Measurements from ENCODE around the gene ZBTB48.
"Not testable (repeated sequence)": the region's sequence is repeated elsewhere in the genome, so short reads cannot be mapped to it uniquely, and the experiment has no call there.

Gene ZBTB48

GRCh38 chr1:6579374-6580118 lies at the start of gene ZBTB48:
TSS of gene ZBTB48 (plus strand) at chr1:6579994. CDS start at chr1:6580610, 616 bp downstream.
- peak; percentile 99 for DNase-seq (ENCODE audit: low read depth, low spot score)

GRCh38 chr1:6530504-6531160 lies 49.2 kb upstream of the ZBTB48 start:
- no peak for DNase-seq (ENCODE audit: low read depth, low spot score)

- DNase-seq (ENCODE audit: low read depth, low spot score): no peak
Observed at GRCh38 chr1:6531996-6532395, 47.8 kb upstream of the ZBTB48 start.

DNA sequence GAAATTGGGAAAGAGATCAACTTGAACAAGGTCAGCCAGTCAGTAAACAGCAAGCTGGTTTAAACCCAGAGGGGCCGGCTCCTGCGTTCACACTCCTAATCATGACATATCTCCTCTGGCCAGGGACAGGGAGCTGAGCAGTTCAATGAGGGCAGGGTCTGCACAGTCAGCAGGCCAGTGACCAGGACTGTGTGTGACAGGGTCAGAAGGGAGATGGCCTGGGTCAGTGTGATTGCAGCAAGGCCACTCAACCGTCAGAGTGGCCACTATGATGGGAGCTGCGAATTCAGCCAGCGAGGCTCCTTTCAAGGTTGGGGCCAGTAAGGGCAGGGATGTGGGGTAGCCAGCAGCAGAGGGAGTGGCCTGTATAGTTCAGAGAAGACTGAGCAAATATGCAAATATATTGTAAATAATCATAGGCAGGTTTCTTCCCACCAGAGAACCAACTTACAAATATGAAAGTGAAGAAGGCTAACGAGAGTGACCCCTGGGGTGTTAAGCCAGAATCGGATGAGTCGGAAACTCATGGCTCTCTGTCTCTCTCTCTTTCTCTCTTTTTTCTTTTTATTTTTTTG lies 45.5 kb upstream of the ZBTB48 start:
- DNase-seq (ENCODE audit: low read depth, low spot score): no peak

DNA sequence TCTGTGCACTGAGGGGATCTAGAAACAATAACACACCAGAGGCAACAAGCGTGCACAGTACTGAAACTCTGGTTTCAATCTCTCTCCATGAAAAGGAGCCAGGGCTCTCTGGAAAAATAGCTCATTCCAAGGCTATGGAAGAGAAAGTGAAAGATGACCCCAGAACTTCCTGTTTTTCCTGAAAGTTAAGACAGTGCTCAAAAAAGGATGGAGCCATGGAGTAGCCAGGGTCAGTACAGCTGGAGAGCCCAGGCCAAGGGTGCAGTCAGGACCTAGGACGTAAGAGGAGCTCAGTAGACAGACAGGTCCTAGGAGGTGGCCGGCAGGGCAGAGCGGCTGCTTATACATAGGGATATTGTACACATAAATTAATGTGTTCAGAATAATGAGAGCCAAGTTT lies 44.6 kb upstream of the ZBTB48 start:
- no peak for DNase-seq (ENCODE audit: low read depth, low spot score)

DNA sequence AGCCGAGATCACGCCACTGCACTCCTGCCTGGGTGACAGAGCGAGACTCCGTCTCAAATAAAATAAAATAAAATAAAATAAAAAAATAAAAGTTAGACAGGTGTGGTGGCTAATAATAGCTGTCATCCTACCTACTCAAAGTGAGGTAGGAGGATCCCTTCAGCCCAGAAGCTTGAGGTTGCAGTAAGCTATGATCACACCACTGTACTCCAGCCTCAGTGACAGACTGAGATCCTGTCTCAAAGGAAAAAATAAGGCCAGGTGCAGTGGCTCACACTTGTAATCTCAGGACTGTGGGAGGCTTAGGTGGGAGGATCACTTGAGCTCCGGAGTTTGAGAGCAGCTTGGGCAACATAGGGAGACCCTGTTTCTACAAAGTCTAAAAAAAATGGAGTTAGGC lies 43.5 kb upstream of the ZBTB48 start:
- DNase-seq (ENCODE audit: low read depth, low spot score): no peak

- peak; percentile 73 for DNase-seq (ENCODE audit: low read depth, low spot score)
Observed at GRCh38 chr1:6538956-6539355, 40.8 kb upstream of the ZBTB48 start.

GRCh38 chr1:6544831-6545230 lies 35.0 kb upstream of the ZBTB48 start:
- peak; percentile 56 for DNase-seq (ENCODE audit: low read depth, low spot score)

DNA sequence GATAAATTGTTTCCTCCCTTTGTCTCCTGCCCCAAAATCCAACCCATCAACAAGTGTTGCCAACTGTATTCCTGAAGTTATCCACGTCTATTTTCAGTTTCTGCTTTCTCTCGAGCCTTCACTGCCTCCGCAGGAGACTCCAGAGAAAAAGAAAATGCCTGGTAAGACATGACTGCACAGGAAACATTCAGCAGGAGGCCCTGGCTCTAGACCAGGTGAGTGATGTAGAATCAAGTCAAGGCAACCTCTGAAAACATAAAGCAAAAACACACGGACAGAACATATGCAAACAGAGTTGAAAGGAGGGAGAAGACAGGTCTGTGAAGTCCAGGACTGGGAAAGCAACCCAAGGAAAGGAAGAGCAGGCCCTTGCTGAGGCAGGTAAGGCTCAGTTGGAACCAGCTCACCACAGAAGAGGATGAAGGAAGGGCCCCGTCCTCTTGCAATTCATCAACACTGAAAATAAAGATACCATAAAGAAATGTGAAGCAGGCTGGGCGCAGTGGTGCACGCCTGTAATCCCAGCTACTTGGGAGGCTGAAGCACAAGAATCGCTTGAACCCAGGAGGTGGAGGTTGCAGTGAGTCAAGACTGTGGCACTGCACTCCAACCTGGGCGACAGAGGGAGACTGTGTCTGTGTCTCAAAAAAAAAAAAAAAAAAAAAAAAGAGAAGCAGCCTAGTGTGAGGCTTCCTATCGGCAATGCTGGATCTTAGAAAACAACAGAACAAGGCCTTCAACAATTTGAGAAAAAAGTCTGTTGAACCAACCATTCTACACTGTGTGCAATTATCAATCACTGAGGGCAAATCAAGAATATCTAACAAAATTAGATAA lies 34.3 kb upstream of the ZBTB48 start:
- DNase-seq (ENCODE audit: low read depth, low spot score): peak; percentile 60

GRCh38 chr1:6546326-6546725 lies 33.5 kb upstream of the ZBTB48 start:
- no peak for DNase-seq (ENCODE audit: low read depth, low spot score)

DNA sequence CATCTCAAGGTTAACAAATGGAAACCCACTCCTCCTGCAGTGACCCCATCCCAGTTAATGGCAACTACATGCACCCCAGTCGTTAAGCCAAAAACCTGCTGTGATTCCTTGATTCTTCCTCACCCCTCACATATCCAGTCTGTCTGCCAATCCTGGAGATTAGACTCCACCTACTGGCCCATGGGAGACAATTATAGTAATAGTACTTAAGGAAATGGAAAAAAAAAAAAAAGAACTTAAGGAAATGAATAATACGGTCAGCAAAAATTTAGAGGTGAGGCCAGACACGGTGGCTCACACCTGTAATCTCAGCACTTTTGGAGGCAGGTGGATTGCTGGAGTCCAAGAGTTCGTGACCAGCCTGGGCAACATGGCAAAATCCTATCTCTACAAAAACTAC lies 32.5 kb upstream of the ZBTB48 start:
- DNase-seq (ENCODE audit: low read depth, low spot score): peak; percentile 23

DNA sequence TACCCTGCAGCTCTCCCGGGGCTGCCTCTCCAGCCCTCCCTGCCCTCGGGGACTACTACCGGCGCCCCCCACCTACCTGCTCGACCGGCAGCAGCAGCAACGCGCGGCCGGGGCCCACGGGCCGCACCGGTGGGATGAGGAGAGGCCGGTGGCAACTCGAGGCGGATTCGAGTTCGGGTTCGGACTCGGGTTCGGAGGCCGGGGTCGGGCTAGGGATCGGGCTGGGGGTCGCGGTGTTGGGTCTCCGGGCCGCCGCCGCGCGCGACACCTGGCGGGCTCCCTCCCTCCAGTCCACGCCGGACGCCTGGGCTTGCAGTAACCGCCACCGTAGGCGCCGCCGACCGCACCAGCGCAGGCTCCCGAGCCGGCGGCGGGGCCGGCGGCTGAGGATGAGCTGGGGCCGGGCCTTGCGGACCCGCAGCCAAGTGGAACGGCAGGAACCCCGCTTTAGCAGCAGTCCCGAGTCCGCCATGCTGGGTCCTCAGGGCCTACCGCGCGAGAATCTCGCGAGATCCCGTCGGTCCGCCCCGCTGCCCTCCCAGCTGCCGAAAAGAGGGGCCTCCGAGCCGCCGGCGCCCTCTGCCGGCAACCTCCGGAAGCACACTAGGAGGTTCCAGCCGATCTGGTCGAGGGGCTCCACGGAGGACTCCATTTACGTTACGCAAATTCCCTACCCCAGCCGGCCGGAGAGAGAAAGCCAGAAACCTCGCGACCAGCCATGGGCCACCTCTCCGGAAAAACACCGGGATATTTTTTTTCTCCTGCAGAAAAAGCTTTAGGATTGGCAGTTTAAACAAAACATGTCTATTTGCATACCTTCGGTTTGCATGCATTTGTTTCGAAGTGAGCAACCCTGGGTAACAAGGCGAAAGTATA lies 25.5 kb upstream of the ZBTB48 start, which contains the start of gene NOL9:
NOL9 (minus strand) TSS at position 483 of the 876 bp plus-strand sequence; CDS start at position 472, 11 bp downstream.
- DNase-seq (ENCODE audit: low read depth, low spot score): peak; percentile 97

- DNase-seq (ENCODE audit: low read depth, low spot score): no peak
Observed at GRCh38 chr1:6554907-6555778, 24.7 kb upstream of the ZBTB48 start, which contains the start of gene TAS1R1. TSS of gene TAS1R1 (plus strand) at chr1:6555307. CDS start at chr1:6555374, 67 bp downstream.

GRCh38 chr1:6557597-6557996 lies 22.2 kb upstream of the ZBTB48 start:
- no peak for DNase-seq (ENCODE audit: low read depth, low spot score)

- DNase-seq (ENCODE audit: low read depth, low spot score): not testable (repeated sequence)
Observed at GRCh38 chr1:6559161-6559560, 20.6 kb upstream of the ZBTB48 start.

DNA sequence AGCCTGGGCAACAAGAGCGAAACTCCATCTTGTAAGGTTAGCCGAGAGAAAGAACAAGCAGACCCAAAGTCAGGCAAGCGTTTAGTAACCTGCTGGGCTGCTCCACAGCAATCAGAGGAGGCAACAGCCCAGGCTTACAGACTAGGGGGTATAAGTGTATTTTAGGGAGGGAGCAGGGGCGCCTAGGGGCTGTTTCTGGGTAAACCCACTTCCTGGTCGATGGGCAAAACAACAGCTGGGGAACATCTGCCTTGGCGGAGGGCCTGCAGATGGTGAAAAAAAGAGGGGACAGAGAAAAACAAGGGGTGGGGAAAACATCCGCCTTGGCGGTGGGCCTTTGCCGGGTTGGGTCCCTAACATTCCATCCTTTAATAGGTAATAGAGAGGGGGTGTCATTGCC lies 19.5 kb upstream of the ZBTB48 start:
- no peak for DNase-seq (ENCODE audit: low read depth, low spot score)

DNA sequence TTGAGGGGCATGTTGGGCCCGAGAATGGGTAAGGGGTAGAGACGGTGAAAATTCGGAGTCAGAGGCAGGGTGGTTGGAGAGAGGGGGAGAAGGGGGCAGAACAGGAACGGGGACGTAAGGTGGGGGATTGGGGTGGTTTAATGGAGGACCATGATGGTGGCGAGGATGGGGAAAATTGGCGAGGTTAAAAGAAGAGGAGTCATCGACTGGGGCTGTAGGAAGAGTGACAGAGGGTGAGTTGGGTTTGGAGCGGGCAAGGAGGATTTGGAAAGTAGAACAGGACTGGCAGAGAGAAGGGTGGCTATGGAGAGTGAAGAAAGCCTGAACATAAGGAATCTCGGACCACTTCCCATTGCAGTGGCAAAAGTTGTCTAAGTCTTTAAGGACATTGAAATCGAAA lies 10.8 kb upstream of the ZBTB48 start:
- DNase-seq (ENCODE audit: low read depth, low spot score): no peak

DNA sequence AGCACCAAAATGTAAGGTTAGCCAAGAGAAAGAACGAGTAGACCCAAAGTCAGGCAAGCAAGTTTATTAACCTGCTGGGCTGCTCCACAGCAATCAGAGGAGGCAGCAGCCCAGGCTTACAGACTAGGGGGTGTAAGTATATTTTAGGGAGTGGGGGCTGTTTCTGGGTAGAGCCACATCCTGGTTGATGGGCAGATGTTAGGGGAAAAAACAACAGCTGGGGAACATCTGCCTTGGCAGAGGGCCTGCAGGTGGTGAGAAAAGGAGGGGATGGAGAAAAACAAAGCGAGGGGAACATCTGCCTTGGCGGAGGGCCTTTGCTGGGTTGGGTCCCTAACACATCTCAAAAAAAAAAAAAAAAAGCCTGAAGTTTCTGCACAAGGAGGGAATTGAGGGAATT lies 9.7 kb upstream of the ZBTB48 start:
- DNase-seq (ENCODE audit: low read depth, low spot score): no peak

- no peak for DNase-seq (ENCODE audit: low read depth, low spot score)
Observed at GRCh38 chr1:6570987-6571386, 8.8 kb upstream of the ZBTB48 start.
